ENCODE measurements around the gene SSBP2.

SSBP2 gene

GRCh38 chr5:81751009-81751835 is at the start of gene SSBP2:
SSBP2 (minus strand) TSS chr5:81751097; CDS start chr5:81751042, 55 bp downstream.
- DNase-seq = peak; percentile 88

GRCh38 chr5:81795666-81796065 is 44.8 kb upstream of the SSBP2 start:
- no peak for DNase-seq

GRCh38 chr5:81794226-81794625 is 43.3 kb upstream of the SSBP2 start:
- no peak for DNase-seq

GRCh38 chr5:81790336-81790735 is 39.4 kb upstream of the SSBP2 start:
- no peak for DNase-seq

- DNase-seq = no peak
Observed at GRCh38 chr5:81789033-81789432, 38.1 kb upstream of the SSBP2 start.

- no peak for DNase-seq
Observed at GRCh38 chr5:81788329-81788728, 37.4 kb upstream of the SSBP2 start.

GRCh38 chr5:81787474-81788242 is 36.8 kb upstream of the SSBP2 start:
- DNase-seq = no peak

GRCh38 chr5:81786991-81787390 is 36.1 kb upstream of the SSBP2 start:
- DNase-seq = no peak

- DNase-seq = no peak
Observed at GRCh38 chr5:81786496-81786895, 35.6 kb upstream of the SSBP2 start.

GRCh38 chr5:81785322-81785721 is 34.4 kb upstream of the SSBP2 start:
- no peak for DNase-seq

GRCh38 chr5:81783401-81783800 is 32.5 kb upstream of the SSBP2 start:
- DNase-seq = no peak

- DNase-seq = no peak
Observed at GRCh38 chr5:81782811-81783210, 31.9 kb upstream of the SSBP2 start.

- DNase-seq = no peak
Observed at GRCh38 chr5:81779916-81780266, 29.0 kb upstream of the SSBP2 start.

- no peak for DNase-seq
Observed at GRCh38 chr5:81779125-81779915, 28.4 kb upstream of the SSBP2 start.

- no peak for DNase-seq
Observed at GRCh38 chr5:81778642-81779041, 27.7 kb upstream of the SSBP2 start.

GRCh38 chr5:81776258-81776657 is 25.4 kb upstream of the SSBP2 start:
- DNase-seq = no peak

- DNase-seq = no peak
Observed at GRCh38 chr5:81774374-81774773, 23.5 kb upstream of the SSBP2 start.

- no peak for DNase-seq
Observed at GRCh38 chr5:81773574-81773973, 22.7 kb upstream of the SSBP2 start.

- DNase-seq = no peak
Observed at GRCh38 chr5:81773161-81773560, 22.3 kb upstream of the SSBP2 start.

- DNase-seq = no peak
Observed at GRCh38 chr5:81772488-81772887, 21.6 kb upstream of the SSBP2 start.

GRCh38 chr5:81768935-81769452 is 18.1 kb upstream of the SSBP2 start:
- no peak for DNase-seq

GRCh38 chr5:81767938-81768337 is 17.0 kb upstream of the SSBP2 start:
- DNase-seq = no peak

GRCh38 chr5:81767097-81767496 is 16.2 kb upstream of the SSBP2 start:
- no peak for DNase-seq
